GM11168 (cell line): ENCODE results near the gene C12orf56.
"Not testable (repeated sequence)": the region's sequence is repeated elsewhere in the genome, so short reads cannot be mapped to it uniquely, and the experiment has no call there.

Experiments
- in situ Hi-C: fragments of 300-500 bp; cut with MboI; formaldehyde crosslinking; loops from one replicate; pipeline ENCODE4 v1.12.0; 2022; ENCODE audit warnings: low sequenced_read_pairs; ENCODE audit not compliant: unreplicated experiment

Gene C12orf56

DNA sequence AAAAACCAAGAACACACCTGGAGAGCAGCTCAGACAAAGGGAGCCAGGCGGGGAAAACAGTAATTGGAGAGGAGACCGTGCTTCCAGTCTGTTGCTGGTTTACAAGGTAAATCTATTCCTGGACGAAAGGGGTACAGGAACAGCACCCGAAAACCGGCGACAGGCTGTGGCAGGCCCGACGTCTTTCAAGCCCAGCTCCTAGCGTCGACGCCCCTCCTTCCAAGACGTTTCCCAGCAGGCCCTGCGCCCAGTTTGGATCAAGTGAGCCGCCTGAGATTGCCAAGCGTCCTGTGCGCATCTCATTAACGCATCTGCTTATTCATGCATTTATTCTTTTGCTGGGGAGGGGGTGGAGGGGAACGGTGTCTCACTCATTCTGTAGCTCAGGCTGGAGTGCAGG is 1.4 kb downstream of the C12orf56 start:
- in situ Hi-C loops: no loop called here

DNA sequence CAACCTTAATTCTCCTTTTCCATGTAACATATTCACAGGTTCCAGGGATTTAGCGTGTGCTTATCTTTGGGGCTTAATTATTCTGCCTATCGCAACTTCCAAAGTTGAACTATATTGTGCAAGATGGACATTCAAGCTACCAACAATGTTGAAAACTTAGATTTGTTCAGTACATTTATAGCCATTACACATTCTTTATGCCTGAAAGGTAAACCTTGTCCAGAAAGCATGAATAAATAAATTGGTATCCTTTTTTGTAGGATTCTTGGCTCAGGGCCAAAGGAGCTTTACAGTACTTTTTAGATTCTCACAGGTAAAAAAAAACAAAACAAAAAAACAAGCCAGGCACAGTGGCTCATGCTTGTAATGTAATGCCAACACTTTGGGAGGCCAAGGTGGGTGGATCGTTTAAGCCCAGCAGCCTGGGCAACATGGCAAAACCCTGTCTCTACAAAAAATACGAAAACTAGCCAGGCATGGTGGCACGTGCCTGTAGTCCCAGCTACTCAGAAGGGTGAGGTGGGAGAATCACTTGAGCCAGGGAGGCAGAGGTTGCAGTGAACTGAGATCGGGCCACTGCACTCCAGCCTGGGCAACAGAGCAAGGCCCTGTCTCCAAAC is 3.3 kb downstream of the C12orf56 start:
- in situ Hi-C loops: no loop called here

DNA sequence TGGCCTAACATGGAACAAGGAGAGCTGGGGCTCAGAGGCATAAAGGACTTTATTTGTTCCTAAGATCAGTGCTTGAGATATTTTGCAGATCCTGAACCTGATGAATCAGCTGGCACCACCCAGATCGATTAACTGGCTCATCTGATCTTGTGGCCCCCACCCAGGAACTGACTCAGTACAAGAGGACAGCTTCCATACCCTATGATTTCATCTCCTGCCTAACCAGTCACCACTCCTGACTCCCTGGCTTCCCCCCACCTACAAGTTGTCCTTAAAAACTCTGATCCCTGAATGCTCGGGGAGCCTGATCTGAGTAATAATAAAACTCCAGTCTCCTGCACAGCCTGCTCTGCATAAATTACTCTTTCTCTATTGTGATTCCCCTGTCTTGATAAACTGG is 5.1 kb downstream of the C12orf56 start:
- in situ Hi-C loops: no loop called here

DNA sequence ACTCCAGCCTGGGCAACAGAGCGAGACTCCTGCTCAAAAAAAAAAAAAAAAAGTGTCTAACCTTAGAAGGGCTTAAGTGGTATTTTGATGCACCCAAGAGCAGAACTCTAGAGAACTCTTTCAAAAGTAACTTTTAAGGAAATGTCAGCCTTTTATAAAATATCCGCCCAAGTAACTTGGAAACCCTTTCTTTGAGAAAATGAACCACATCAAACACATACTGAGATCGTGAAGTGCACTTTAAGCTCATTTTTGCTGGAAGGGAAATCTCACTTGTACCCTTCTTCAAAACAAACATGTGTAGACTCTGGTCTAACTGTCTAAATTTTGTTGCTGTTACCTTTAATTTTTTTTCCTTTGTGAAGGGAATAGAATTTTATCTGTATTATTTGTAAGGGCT is 5.5 kb downstream of the C12orf56 start:
- in situ Hi-C loops: no loop called here

DNA sequence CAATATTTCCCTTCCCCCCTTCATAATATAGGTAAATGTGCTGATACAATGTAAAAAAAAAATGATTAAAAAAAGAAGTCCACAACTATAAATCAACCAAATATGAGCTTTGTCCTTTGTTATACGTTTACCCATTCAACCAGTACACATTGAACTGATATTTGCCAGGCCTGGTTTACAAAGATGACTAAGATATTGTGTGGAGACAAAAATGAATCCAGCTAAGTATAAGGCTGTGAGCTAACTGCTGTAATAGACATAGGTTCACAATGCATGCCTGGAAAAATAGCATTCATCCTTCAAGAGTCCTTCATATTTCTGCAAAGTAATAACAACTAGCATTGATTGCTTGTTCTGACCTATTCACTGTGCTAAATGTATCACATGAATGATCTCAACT is 6.9 kb downstream of the C12orf56 start:
- in situ Hi-C loops: no loop called here

DNA sequence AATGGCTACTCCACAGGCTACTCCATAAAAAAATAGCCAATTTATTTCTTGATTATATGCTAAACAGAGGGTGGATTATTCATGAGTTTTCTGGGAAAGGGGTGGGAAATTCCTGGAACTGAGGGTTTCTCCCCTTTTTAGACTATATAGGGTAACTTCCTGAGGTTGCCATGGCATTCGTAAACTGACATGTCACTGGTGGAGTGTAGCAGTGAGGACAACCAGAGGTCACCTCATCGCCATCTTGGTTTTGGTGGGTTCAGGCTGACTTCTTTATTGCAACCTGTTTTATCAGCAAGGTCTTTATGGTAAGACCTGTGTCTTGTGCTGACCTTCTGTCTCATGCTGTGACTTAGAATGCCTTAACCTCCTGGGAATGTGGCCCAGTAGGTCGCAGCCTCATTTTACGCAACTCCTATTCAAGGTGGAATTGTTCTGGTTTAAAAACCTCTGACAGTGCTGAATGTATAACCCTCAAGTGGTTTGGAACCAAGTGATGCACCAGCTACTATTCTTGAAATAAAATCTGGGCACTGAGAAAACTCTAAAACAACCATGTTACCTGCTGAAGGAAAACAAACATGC is 27.7 kb downstream of the C12orf56 start:
- in situ Hi-C loops: no loop called here

DNA sequence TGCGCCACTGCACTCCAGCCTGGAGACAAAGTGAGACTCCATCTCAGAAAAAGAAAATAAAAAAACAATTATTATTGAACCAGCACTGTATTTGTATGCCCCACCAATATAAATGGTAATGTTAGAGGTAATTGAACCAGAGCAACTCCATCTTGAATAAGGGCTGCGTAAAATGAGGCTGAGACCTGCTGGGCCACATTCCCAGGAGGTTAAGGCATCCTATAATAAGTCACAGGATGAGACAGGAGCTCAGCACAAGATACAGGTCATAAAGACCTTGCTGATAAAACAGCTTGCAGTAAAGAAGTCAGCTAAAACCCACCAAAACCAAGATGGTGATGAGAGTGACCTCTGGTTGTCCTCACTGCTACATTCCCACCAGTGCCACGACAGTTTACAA is 29.4 kb downstream of the C12orf56 start:
- in situ Hi-C loops: not testable (repeated sequence)

DNA sequence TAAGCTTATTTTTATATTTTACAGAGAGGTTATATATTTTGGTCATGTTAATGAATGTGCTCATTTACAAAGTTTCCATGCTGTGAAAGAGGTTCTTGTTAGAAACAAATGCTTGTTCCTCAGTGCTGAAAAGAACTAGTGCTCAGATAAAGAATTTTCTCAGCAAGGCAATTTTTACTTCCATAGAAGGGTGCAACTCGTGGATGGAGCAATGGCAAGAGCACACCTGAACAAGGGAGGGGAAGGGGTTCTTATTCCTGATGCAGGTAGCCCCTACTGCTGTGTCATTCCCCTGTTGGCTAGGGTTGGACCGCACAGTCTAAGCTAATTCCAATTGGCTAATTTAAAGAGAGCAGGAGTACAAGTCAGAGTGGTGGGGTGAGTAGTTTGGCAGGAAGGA is 34.3 kb downstream of the C12orf56 start:
- in situ Hi-C loops: not testable (repeated sequence)

DNA sequence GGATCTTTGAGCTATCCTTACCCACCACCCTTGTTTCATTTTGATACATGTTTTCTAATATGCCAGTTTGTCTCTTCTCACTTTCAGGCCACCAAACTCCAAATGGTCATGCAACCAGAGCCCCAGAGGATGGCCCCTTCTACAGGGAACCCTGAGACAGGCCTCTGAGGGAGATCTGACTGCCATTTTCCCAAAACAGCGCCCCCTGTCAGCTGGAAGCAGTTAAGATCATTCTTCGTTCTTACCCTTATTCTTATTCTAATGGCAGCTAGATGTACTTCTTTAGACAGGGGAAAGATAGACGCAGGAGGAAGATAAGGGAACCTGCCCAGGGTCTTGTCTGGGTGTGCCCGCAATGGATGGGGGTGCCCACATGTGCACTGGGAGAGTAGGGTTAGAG is 38.4 kb downstream of the C12orf56 start:
- in situ Hi-C loops: no loop called here

DNA sequence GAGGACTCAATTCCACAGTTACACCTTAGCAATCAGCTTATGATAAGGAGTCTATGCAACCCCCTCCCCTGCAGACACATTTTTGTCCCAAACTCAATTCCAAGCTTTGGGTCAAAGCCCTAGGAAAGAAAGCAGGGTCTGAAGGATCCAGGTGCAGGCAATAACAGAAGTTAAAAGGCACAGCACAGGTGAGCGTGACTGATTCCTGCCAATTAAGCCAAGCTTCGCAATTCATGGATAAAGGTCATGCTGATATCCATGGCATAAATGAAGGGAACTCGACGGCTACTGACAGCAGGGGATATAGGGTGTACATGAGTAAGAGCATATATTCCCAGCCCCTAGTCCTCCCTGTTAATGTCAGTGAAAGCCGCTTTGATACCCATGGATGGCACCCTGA is 39.3 kb downstream of the C12orf56 start:
- in situ Hi-C loops: no loop called here

DNA sequence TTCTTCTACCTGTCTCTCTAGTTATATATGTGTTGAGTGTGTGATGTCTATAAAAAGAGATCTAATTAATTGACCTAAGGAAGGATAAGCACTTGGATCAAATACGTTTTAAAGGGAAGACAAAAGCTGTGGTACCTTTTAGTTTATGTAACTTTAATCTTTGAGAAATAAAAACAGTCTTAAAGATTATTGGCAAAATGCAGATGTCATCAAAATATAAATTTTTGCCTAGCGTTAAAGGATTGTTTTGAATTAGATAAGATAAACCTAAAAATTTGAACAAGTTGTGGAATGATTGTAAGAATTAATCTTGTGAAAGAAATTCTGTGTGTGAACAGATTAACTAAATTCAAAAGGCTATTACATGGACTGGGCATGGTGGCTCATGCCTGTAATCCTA is 42.9 kb downstream of the C12orf56 start:
- in situ Hi-C loops: no loop called here

DNA sequence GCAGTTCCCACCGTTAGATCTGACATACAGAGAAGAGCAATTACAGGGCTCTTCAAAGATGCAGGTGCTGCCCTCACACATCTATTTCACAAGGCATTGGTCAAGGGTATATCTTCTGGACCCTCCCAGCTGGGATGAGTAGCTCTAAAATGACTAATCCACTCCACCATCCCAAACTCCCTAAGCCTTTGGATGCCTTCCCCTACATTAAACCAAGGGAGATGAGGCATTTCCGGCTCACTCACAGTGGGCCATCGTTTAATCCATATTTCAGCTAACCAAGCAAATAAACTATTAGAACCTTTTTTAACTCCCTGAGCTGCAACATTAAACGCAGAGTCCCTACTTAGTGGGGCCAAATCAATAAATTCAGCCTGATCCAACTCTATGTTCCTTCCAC is 45.9 kb downstream of the C12orf56 start:
- in situ Hi-C loops: not testable (repeated sequence)

DNA sequence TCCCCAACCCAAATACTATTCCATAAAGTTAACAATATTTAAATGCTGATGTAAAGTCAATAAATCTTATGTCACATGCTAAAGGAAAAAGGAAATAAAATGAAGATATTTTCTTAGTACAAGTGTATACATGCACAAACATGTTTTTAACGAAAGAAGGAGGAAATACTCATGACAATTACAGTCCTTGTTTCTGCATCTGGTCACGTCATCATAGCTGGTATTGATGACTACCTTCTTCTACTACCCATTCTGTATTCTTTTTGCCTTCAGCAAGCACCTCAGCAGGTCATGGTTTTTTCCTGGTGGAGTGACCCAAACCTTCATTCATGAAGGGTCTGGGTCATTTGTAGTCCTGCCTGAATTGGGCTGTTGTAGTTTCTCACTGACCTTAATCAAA is 50.0 kb downstream of the C12orf56 start:
- in situ Hi-C loops: not testable (repeated sequence)

DNA sequence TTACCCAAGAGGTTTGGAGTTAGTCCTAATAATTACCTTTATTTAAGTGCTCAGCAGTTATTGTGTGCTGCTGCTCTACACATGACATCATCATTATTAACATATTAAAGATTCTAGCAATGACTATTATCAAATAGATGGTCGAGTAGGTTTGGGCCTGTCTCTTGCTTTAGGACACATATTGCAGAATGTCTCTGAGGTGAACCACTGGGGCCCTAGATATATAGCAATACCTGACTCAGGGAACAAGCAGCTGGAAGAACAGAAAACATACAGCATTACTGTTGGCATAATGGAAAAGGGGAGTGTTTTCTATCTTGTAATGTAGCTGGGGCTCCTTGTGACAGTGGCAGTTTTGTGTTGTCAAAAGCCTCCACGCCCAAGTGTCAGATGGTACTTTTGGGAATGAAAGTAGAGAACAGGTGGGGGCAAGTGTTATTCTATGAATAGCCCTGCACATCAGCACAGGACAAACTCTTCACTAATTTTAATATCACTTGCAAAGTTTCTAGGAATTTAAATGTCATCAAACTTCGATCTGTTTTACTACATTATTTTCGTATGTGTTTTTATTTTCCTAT is 54.6 kb downstream of the C12orf56 start:
- in situ Hi-C loops: no loop called here

DNA sequence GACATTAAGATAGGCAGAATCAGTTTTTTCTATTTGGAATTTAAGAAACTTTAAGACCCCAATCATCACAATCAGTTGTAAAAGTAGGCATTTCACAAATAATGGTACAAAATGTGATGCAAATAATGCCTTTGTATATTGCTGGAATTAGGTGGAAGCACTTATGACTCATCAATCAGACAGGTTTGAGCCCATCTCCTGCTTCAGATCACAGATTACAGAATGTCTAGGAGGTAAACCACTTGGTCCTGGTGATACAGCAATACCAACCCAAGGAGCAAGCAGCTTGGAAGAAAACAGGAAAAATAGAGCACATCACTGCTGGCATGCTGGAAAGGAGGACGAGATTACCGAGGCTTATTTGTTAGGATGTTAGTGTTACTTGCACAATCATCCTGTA is 57.6 kb downstream of the C12orf56 start:
- in situ Hi-C loops: no loop called here

DNA sequence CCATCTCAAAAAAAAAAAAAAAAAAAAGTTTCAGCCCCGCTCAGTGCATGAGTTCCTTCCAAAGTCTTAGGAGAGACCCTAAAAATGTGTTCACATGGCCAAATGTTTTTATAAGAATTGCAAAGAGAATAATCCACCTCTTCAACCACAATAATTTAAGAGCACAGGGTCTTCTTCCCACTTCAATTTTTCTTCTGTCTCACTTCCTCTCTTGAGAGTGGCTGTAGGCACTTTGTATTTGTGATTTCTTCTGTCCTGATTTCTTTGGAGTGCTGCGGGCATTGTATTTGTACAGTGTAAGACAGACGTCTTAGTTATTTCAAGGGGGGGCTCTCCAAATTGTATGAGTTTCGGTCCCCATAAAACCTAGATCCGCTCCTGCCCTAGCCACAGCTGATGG is 58.3 kb downstream of the C12orf56 start:
- in situ Hi-C loops: no loop called here

DNA sequence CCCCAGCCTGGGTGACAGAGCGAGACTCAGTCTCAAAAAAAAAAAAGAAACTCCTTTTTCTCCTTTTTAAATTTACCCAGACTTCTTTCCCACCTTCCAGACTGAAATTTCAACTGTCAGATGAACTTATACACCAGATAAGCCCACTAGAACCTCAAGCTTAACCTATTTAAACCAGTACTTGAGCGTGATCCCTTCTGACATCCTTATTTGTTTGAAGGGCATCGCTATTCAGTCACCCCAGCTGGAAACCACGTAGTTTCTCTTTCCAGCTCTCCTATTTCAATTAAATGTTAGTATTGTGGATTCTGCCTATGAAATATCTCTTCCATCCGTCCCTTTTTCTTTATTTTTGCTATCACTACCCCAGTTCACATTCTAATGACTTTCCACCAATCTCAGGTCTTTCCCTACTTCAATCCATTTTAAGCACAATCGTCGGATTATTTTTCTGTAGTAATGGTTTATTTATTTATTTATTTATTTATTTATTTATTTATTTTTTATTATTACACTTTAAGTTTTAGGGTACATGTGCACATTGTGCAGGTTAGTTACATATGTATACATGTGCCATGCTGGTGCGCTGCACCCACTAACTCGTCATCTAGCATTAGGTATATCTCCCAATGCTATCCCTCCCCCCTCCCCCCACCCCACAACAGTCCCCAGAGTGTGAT is 61.4 kb downstream of the C12orf56 start:
- in situ Hi-C loops: not testable (repeated sequence)

DNA sequence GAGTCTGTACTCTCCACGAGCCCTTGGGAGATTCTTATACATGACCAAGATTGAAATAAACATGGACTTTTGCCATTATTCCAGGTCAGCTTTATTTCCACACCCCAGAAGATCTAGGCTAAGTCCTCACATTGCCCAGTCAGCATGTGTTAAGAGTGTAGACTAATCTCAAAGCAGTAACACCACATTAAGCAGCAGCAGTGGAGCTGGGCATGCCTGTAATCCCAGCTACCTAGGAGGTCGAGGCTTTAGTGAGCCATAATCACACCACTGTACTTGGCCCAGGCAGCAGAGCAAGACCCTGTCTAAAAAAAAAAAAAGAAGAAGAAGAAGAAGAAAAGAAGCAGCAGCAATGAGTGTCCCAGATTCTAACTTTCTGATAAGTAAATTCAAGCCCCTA is 65.5 kb downstream of the C12orf56 start:
- in situ Hi-C loops: no loop called here

DNA sequence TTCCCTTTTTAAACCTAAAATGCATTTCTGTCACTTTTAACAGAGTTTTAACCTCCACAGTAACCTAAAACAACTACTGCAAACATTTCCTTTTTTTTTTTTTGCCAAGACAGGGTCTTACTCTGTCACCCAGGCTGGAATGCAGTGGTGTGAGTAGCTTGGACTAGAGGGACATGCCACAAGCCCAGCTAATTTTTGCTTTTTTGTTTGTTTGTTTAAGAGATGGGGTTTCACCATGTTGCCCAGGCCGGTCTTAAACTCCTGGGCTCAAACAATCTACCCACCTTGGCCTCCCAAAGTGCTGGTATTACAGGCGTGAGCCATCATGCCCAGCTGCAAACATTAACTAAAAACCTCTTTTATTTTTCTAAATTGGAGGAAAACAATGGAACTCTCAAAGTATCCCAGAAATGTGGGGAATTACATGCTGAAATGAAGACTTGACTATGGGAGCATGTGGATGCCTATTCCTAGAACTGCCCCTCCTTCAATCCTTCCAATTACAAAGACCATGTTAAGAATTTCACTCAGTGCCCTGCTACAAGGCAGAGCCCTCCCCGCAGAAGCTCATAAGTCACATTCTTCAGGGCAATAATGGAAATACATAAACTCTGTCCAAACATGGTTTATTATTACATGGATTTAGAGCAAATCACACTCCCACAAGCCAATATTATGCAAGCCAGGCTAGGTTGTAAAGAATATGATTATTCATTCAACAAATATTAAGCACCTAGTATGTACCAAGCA is 66.9 kb downstream of the C12orf56 start:
- in situ Hi-C loops: no loop called here

DNA sequence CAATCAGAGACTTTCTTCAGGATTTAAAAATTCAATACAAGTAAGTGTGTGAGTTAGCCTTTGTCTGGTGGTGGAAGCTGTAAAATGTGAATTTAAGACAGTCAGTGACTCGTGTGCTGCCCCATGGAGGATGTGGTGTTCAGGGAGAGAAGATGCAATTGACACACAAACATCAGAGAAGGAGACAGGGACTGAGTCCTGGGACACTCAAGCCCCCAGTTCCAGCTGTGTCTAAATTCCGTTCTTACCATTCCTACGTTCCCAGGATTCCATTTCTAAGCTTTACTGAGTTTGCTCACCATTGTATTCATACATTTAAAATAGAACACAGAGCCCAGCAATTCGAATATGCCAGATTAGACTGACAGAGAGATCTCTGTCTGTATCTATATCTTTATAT is 67.6 kb downstream of the C12orf56 start:
- in situ Hi-C loops: no loop called here

DNA sequence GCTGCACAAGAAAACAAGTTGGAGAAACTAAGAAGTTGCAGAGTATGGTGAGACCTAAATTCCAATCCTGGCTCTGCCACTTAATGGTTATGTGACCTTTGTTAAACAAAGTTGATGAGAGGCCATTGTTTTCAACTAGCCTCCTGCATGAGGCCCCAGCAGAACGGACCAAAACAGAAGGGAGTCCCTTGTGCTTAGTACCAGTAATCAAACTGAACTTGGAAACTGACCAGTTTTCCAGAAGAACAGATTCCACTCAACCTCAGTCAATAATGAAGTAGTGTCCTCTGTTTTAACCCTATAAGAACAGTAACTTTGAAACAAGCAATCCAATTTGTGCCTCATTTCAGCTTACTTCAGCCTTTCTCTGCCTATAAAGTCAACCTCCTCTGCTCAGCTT is 69.9 kb downstream of the C12orf56 start:
- in situ Hi-C loops: no loop called here
